ENCODE results near the gene NBEAL1. TPM values are rescaled to one million over a fixed set of nuclear protein-coding genes. Genes with fewer than 3 reads are reported as not detected.

NBEAL1 gene
- total RNA-seq, 1 donor from 2014 or later, result 30.5 TPM

DNA sequence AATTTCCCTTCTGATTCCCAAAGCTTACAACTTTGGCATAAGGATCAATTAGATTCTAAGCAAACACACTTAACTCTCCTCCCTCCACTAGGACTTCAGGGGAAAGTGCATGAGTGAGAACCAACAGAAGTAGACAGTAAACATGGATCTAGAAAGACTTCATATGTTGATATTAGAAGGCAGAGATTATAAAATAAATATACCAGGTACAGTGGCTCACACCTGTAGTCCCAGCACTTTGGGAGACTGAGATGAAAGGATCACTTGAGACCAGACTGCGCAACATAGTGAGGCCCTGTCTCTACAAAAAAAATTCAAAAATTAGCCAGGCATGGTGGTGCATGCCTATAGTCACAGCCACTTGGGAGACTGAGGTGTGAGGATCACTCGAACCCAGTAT lies 15.9 kb downstream of the NBEAL1 start:
- no peak for DNase-seq (ENCODE audit: low spot score, unreplicated experiment)
- no peak for TF ChIP-seq CTCF (IDR thresholded peaks at IDR 0.05; ENCODE audit: unreplicated experiment)
- Mint-ChIP-seq H3K27me3 (no peaks in the 10 kb centered on the region), H3K9me3 (ENCODE audit: low read depth) (peaks cover 8% of the 10 kb centered on the region), H3K4me3 (ENCODE audit: low read depth) (no peak overlapping the region), H3K27ac (no peak overlapping the region), H3K4me1 (ENCODE audit: low read depth) (no peaks in the 10 kb centered on the region), H3K36me3 (ENCODE audit: insufficient read depth) (peaks cover 6% of the 10 kb centered on the region)

DNA sequence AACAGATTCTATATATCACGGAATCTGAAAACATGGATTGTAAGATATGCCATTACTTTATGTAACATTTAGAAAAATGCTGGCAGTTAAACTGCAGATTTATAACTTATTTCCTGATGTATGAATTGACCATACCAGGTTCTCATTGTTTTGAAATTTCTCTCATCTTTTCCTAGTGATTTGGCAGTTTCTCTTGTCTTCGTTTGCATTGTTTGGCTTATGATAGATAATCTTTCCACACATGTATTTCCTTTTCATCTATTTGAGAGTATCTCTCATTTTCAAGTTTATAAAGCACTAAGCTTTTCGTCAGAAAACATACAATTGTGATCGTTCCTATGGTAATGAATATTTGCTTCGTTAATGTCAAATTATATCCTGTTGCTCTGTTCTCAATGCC lies 16.3 kb downstream of the NBEAL1 start:
- peaks cover 8% of the 10 kb centered on the region for H3K9me3 Mint-ChIP-seq (ENCODE audit: low read depth)
- no peaks in the 10 kb centered on the region for H3K4me1 Mint-ChIP-seq (ENCODE audit: low read depth)
- H3K27ac Mint-ChIP-seq, result no peak overlapping the region
- TF ChIP-seq CTCF (IDR thresholded peaks at IDR 0.05; ENCODE audit: unreplicated experiment), result no peak
- H3K27me3 Mint-ChIP-seq, result no peaks in the 10 kb centered on the region
- H3K36me3 Mint-ChIP-seq (ENCODE audit: insufficient read depth), result peaks cover 6% of the 10 kb centered on the region
- no peak overlapping the region for H3K4me3 Mint-ChIP-seq (ENCODE audit: low read depth)
- DNase-seq (ENCODE audit: low spot score, unreplicated experiment), result no peak

DNA sequence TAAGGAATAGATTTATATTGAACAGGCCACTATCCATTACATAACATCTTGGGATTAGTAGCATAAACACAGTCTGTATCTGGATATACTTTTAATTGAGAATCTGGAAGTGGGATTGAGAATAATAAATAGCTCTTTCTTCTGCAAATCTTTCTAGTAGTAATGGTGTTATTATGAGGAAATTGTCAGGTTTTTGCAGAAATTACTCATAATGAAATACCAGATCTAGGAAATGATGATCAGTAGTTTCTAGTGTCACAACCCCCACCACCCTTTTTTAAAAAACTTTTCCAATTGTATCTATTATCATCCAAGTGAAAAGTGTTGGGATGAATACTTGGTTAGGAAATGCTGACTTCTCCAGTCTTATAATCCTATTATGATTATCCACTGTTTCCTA lies 18.7 kb downstream of the NBEAL1 start:
- no peaks in the 10 kb centered on the region for H3K27me3 Mint-ChIP-seq
- no peak for DNase-seq (ENCODE audit: low spot score, unreplicated experiment)
- H3K4me1 Mint-ChIP-seq (ENCODE audit: low read depth), result no peaks in the 10 kb centered on the region
- TF ChIP-seq CTCF (IDR thresholded peaks at IDR 0.05; ENCODE audit: unreplicated experiment), result no peak
- H3K27ac Mint-ChIP-seq, result no peak overlapping the region
- peaks cover 6% of the 10 kb centered on the region for H3K36me3 Mint-ChIP-seq (ENCODE audit: insufficient read depth)
- peaks cover 8% of the 10 kb centered on the region for H3K9me3 Mint-ChIP-seq (ENCODE audit: low read depth)
- H3K4me3 Mint-ChIP-seq (ENCODE audit: low read depth), result no peak overlapping the region

- peaks cover 12% of the 10 kb centered on the region for H3K36me3 Mint-ChIP-seq (ENCODE audit: insufficient read depth)
- H3K9me3 Mint-ChIP-seq (ENCODE audit: low read depth), result peaks cover 8% of the 10 kb centered on the region
- TF ChIP-seq CTCF (IDR thresholded peaks at IDR 0.05; ENCODE audit: unreplicated experiment), result no peak
- H3K27ac Mint-ChIP-seq, result no peak overlapping the region
- no peaks in the 10 kb centered on the region for H3K27me3 Mint-ChIP-seq
- H3K4me1 Mint-ChIP-seq (ENCODE audit: low read depth), result peaks cover 8% of the 10 kb centered on the region
- DNase-seq (ENCODE audit: low spot score, unreplicated experiment), result no peak
- H3K4me3 Mint-ChIP-seq (ENCODE audit: low read depth), result no peak overlapping the region
Measured at GRCh38 chr2:203035879-203036470, 21.3 kb downstream of the NBEAL1 start.

DNA sequence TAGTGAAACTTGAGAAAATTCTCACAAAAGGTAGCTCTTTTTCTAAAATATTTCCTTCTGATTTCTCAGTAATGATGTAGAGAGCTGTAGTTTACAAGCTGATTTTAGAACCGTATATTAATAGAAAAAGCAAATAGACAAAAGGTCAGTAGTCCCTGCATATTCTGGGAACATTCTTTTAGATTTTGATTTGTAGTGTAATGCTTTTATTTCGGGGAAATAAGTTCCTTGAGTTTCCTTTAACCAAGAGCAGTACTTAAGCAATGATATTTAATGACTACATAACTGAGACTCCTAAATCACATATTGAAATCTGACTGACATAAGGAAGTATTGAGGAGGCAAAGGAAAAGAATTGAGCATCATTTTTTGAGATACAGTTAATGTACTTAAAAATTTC lies 22.4 kb downstream of the NBEAL1 start:
- DNase-seq (ENCODE audit: low spot score, unreplicated experiment), result no peak
- H3K27ac Mint-ChIP-seq, result no peak overlapping the region
- H3K4me3 Mint-ChIP-seq (ENCODE audit: low read depth), result no peak overlapping the region
- peaks cover 11% of the 10 kb centered on the region for H3K36me3 Mint-ChIP-seq (ENCODE audit: insufficient read depth)
- no peaks in the 10 kb centered on the region for H3K27me3 Mint-ChIP-seq
- TF ChIP-seq CTCF (IDR thresholded peaks at IDR 0.05; ENCODE audit: unreplicated experiment), result no peak
- H3K4me1 Mint-ChIP-seq (ENCODE audit: low read depth), result peaks cover 12% of the 10 kb centered on the region
- H3K9me3 Mint-ChIP-seq (ENCODE audit: low read depth), result peaks cover 1% of the 10 kb centered on the region
